GM10248 (cell line): ENCODE results near the gene SCARB1.

ENCODE experiments used
- CTCF ChIA-PET: fragments of 300-600 bp; sonication (Branson Sonifier 250); formaldehyde crosslinking; extraction: SDS; loops from one replicate; lab custom pipeline; 2021; ENCODE audit warnings: antibody characterized with exemption; lab: Yijun Ruan, JAX
- POLR2A ChIA-PET: fragments of 350-650 bp; sonication (Branson Sonifier 250); formaldehyde crosslinking; extraction: SDS; loops from one replicate; lab custom pipeline; 2020; ENCODE audit warnings: antibody characterized with exemption; lab: Yijun Ruan, JAX
- DNase-seq: peaks from one replicate; pipeline ENCODE4 v3.0.0; 2012; ENCODE audit errors: extremely low spot score
- CTCF ChIP-seq: IDR thresholded peaks from 2 replicates; pipeline ENCODE4 v1.5.1; 2012; ENCODE audit warnings: mild to moderate bottlenecking, low read depth; ENCODE audit errors: extremely low read depth, missing control alignments, control extremely low read depth

SCARB1 gene

DNA sequence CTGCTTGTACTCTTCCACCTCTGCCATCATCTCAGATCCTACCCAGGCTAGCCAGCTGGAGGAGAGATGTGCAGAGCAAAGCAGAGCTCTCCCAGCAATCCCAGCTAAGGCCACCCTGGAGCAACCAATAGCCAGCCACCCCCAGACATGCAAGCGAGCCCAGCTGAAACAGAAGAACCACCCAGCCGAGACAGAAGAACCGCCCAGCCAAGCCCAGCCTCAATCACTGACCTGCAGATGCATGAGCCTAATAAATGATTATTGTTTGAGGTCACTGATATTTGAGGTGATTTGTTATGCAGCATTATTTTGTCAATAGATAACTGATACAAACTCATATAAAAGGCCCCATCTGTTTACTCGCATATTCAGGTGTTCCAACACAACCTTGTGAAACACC lies 106.3 kb downstream of the SCARB1 start:
- ChIA-PET CTCF (interaction anchor here (2.0 to 3.3 kb wide), 2 partner anchors 10 to 14 kb away, joined by 8 to 15 read pairs; no protein-coding TSS in a partner anchor), POLR2A (no interaction called here)
- DNase-seq: no peak
- TF ChIP-seq CTCF: no peak

DNA sequence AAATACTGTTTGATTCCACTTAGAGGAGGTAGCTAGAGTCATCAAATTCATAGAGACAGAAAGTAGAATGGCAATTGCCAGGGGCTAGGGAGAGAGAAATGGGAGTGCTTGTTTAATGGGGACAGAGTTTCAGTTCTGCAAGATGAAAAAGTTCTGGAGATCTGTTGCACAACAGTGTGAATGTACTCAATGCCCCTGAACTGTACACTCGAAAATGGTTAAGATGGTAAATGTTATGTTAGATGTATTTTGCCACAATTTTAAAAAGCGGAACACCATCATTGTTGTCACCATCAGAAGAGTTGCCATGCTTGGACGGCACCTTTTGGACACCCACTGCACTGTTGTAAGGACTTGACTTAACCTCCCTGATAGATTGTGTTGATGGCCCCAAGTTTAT lies 106.9 kb downstream of the SCARB1 start:
- no peak for DNase-seq
- TF ChIP-seq CTCF: no peak
- ChIA-PET POLR2A (no interaction called here), CTCF (interaction anchor here (1.2 to 8.1 kb wide), 4 partner anchors 9 to 19 kb away, joined by 3 to 60 read pairs (median 9); no protein-coding TSS in a partner anchor)

DNA sequence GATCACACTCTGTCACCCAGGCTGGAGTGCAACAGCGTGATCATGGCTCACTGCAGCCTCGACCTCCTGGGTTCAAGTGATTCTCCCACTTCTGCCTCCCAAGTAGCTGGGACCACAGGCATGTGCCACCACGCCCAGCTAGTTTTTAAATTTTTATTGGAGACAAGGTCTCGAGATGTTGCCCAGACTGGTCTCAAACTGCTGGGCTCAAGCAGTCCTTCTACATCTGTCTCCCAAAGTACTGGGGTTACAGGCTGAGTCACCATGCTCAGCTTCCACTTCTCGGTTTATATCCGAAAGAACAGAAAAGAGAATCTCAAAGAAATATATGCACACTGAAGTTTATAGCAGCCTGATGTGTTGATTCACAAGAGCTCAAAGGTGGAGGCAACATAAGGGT lies 107.5 kb downstream of the SCARB1 start:
- no peak for DNase-seq
- no peak for TF ChIP-seq CTCF
- POLR2A ChIA-PET: no interaction called here
- CTCF ChIA-PET: interaction anchor here (1.2 to 8.1 kb wide), 5 partner anchors 8 to 724 kb away, joined by 3 to 60 read pairs (median 5); no protein-coding TSS in a partner anchor

- ChIA-PET POLR2A (no interaction called here), CTCF (interaction anchor here (1.1 to 8.1 kb wide), 7 partner anchors 8 to 723 kb away, joined by 3 to 60 read pairs (median 4); no protein-coding TSS in a partner anchor)
- TF ChIP-seq CTCF: no peak
- no peak for DNase-seq
Measured at GRCh38 chr12:124755801-124756148, 107.9 kb downstream of the SCARB1 start.

GRCh38 chr12:124754949-124755800 lies 108.5 kb downstream of the SCARB1 start:
- POLR2A ChIA-PET: no interaction called here
- peak; percentile 55 for DNase-seq

More at GRCh38 chr12:124754949-124755800, 108.5 kb downstream of the SCARB1 start:
- no peak for TF ChIP-seq CTCF
- CTCF ChIA-PET: interaction anchor here (1.1 to 8.1 kb wide), 5 partner anchors 11 to 723 kb away, joined by 3 to 60 read pairs (median 5); no protein-coding TSS in a partner anchor
